ENCODE data around the gene SPN. TPM values are rescaled to one million over a fixed set of nuclear protein-coding genes. Genes with fewer than 3 reads are reported as not detected.
"Not testable (repeated sequence)": the region's sequence is repeated elsewhere in the genome, so short reads cannot be mapped to it uniquely, and the experiment has no call there.

SPN gene
- total RNA-seq, 4 donors from 2014 or later = 2.2 to 6.3 (median 4.7) TPM

DNA sequence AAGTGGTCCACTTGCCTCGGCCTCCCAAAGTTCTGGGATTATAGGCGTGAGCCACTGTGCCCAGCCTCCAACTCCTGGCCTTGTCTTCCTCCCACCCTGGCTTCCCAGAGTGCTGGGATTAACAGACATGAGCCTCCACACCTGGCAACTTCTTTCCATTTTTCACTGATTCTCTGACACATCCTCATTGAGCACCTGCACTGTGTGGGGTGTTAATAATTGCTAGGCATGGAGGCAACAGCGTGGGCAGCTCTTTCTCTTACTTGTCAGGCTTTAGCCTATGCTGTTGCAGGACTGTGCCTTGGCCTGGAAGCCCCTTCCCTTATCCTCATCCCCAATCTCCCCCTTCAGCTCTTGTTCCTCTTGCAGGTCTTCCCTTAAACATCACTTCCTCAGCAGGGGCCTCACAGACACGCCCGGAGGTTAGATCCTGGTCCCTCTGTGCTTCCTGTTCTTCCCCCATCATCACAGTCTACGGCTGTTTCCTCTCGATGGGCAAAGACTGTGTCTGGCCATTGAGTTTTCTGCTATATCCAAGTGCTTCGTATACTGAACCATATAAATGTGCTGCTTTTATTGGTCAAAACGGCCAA lies 23.8 kb downstream of the SPN start:
- Histone ChIP-seq H3K4me3 (no peak overlapping the region), H3K4me1 (no peaks in the 10 kb centered on the region), H3K27ac (no peak overlapping the region), H3K9me3 (no peaks in the 10 kb centered on the region), H3K36me3 (no peaks in the 10 kb centered on the region), H3K27me3 (no peaks in the 10 kb centered on the region)
- no peak for DNase-seq (ENCODE audit: low spot score in 2 of 2)
- 86% methylated on average over 9 of the region's 9 CpGs for WGBS
- no peak for TF ChIP-seq EP300 (IDR thresholded peaks at IDR 0.05)
- TF ChIP-seq POLR2AphosphoS5 (IDR thresholded peaks at IDR 0.05) = no peak

DNA sequence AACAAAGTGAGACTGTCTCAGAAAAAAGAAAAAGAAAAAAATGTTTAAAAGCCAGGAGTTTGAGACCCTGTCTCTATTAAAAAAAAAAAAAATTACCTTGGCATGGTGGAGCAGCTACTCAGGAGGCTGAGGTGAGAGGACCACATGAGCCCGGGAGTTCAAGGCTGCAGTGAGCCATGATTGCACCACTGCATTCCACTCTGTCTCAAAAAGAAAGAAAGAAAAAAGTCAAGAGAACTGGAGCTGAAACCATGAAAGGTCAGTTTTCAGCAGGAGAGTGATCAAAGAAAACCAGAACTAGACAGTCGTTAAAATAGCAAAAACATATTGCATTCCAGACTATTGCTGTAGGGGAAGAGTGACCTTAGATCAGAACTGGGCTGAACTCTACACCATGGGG lies 24.7 kb downstream of the SPN start:
- DNase-seq (ENCODE audit: low spot score in 2 of 2) = no peak
- H3K4me3 ChIP-seq = no peak overlapping the region
- H3K9me3 ChIP-seq = no peaks in the 10 kb centered on the region
- 64% methylated on average over 2 of the region's 2 CpGs for WGBS
- H3K4me1 ChIP-seq = no peaks in the 10 kb centered on the region
- H3K36me3 ChIP-seq = no peaks in the 10 kb centered on the region
- no peaks in the 10 kb centered on the region for H3K27me3 ChIP-seq
- TF ChIP-seq POLR2A (IDR thresholded peaks at IDR 0.05) (no peak), EP300 (IDR thresholded peaks at IDR 0.05) (no peak), POLR2AphosphoS5 (IDR thresholded peaks at IDR 0.05) (no peak)
- TF ChIP-seq, protein P1, sequence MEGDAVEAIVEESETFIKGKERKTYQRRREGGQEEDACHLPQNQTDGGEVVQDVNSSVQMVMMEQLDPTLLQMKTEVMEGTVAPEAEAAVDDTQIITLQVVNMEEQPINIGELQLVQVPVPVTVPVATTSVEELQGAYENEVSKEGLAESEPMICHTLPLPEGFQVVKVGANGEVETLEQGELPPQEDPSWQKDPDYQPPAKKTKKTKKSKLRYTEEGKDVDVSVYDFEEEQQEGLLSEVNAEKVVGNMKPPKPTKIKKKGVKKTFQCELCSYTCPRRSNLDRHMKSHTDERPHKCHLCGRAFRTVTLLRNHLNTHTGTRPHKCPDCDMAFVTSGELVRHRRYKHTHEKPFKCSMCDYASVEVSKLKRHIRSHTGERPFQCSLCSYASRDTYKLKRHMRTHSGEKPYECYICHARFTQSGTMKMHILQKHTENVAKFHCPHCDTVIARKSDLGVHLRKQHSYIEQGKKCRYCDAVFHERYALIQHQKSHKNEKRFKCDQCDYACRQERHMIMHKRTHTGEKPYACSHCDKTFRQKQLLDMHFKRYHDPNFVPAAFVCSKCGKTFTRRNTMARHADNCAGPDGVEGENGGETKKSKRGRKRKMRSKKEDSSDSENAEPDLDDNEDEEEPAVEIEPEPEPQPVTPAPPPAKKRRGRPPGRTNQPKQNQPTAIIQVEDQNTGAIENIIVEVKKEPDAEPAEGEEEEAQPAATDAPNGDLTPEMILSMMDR (IDR thresholded peaks at IDR 0.05) = no peak
- H3K27ac ChIP-seq = no peak overlapping the region

DNA sequence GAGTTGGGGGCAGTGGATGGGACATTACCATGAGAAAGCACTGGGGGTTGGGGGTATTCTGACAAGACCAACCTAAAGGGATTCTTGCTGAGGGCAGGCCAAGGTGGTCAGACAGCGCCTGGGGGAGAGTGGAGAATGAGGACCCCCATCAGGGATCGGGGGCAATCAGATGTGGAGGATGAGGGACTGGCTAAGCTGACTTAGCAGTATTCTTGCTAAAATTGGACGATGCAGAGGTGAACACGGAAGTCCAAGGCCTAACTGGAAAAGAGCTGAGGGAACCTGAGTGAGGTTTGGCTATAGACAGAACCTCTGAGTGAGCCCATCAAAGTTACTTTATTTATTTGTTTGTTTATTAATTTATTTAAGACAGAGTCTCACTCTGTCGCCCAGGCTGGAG lies 25.1 kb downstream of the SPN start:
- Histone ChIP-seq H3K9me3 (no peaks in the 10 kb centered on the region), H3K27me3 (no peaks in the 10 kb centered on the region), H3K4me3 (no peak overlapping the region), H3K27ac (no peak overlapping the region), H3K4me1 (no peaks in the 10 kb centered on the region), H3K36me3 (no peaks in the 10 kb centered on the region)
- DNase-seq (ENCODE audit: low spot score in 2 of 2) = no peak
- TF ChIP-seq EP300 (IDR thresholded peaks at IDR 0.05) (no peak), POLR2A (IDR thresholded peaks at IDR 0.05) (no peak), POLR2AphosphoS5 (IDR thresholded peaks at IDR 0.05) (no peak)
- TF ChIP-seq, protein P1 (IDR thresholded peaks at IDR 0.05) = no peak
- 82% methylated on average over 5 of the region's 5 CpGs for WGBS

- not testable (repeated sequence) for H3K4me3 ChIP-seq; H3K36me3 ChIP-seq; H3K27ac ChIP-seq; H3K9me3 ChIP-seq; DNase-seq (ENCODE audit: low spot score in 2 of 2); H3K4me1 ChIP-seq; H3K27me3 ChIP-seq
- 88% methylated on average over 23 of the region's 23 CpGs for whole genome bisulfite sequencing
Observed at GRCh38 chr16:29689490-29690351, 26.7 kb downstream of the SPN start.

DNA sequence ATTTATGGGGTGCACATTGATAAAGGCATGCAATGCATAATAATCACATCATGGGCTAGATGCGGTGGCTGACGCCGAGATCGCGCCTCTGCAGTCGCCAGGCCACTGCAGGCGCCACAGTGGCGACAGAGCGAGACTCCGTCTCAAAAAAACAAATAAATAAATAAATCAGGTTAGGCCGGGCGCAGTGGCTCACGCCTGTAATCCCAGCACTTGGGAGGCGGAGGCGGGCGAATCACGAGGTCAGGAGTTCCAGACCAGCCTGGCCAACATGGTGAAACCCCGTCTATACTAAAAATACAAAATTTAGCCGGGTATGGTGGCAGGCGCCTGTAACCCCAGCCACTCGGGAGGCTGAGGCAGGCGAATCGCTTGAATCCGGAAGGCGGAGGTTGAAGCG lies 29.6 kb downstream of the SPN start:
- not testable (repeated sequence) for H3K9me3 ChIP-seq; H3K27ac ChIP-seq; H3K27me3 ChIP-seq; H3K4me3 ChIP-seq; H3K4me1 ChIP-seq; DNase-seq (ENCODE audit: low spot score in 2 of 2); H3K36me3 ChIP-seq
- WGBS = 97% methylated on average over 26 of the region's 26 CpGs

DNA sequence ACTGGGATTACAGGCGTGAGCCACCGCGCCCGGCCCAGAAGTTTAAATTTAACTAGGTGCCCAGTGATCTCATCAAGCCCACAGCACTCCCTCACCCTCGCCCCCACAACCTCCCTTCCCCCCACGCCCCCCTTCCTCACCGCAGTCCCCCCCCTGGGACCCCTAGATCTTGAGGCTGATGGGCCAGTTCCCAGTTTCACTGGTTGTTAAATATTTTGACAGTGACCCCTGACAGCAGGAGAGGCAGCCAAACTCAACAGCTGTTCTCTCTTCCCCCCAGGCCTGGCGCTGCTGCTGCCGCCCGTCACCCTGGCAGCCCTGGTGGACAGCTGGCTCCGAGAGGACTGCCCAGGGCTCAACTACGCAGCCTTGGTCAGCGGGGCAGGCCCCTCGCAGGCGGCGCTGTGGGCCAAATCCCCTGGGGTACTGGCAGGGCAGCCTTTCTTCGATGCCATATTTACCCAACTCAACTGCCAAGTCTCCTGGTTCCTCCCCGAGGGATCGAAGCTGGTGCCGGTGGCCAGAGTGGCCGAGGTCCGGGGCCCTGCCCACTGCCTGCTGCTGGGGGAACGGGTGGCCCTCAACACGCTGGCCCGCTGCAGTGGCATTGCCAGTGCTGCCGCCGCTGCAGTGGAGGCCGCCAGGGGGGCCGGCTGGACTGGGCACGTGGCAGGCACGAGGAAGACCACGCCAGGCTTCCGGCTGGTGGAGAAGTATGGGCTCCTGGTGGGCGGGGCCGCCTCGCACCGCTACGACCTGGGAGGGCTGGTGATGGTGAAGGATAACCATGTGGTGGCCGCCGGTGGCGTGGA lies 31.5 kb downstream of the SPN start:
- Histone ChIP-seq H3K4me3 (no peak overlapping the region), H3K36me3 (no peaks in the 10 kb centered on the region), H3K4me1 (no peaks in the 10 kb centered on the region), H3K27ac (no peak overlapping the region), H3K9me3 (no peaks in the 10 kb centered on the region), H3K27me3 (no peaks in the 10 kb centered on the region)
- no peak for DNase-seq (ENCODE audit: low spot score in 2 of 2)
- TF ChIP-seq, protein P1 (IDR thresholded peaks at IDR 0.05) = no peak
- TF ChIP-seq POLR2AphosphoS5 (IDR thresholded peaks at IDR 0.05) = no peak
- no peak for TF ChIP-seq EP300 (IDR thresholded peaks at IDR 0.05)
- no peak for TF ChIP-seq POLR2A (IDR thresholded peaks at IDR 0.05)
- WGBS = 84% methylated on average over 10 of the region's 41 CpGs

DNA sequence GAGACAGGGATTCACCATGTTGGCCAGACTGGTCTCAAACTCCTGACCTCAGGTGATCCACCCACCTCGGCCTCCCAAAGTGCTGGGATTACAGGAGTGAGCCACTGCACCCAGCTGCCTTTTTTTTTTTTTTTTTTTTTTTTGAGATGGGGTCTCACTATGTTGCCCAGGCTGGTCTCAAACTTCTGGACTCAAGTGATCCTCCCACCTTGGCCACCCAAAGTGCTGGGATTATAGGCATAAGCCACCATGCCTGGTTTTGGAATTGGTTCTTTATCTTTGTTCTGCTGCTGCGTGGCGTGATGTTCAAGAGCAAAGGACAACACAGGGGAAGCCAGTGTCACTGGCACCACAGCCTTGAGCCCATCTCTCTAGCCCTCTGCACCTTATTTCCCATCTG lies 32.6 kb downstream of the SPN start:
- not testable (repeated sequence) for H3K27ac ChIP-seq; H3K36me3 ChIP-seq; H3K4me1 ChIP-seq; H3K9me3 ChIP-seq; H3K27me3 ChIP-seq; DNase-seq (ENCODE audit: low spot score in 2 of 2); H3K4me3 ChIP-seq
- 100% methylated on average over 3 of the region's 3 CpGs for WGBS

All from suprapubic skin (tissue), 4 donors.